CD4-positive, alpha-beta T cell (primary cell): ENCODE measurements around the gene SPAG9. TPM values are rescaled to one million over a fixed set of nuclear protein-coding genes. Genes with fewer than 3 reads are reported as not detected.

Source experiments
- ATAC-seq: fragments of 200-7000 bp; cut with Tn5 transposase; one replicate; pipeline ENCODE4 v1.10.0; 2022; ENCODE audit warnings: mild to moderate bottlenecking; ENCODE audit not compliant: poor library complexity
- CTCF ChIA-PET: fragments of 350-600 bp; sonication (Branson Sonifier 250); formaldehyde crosslinking; loops from one replicate; lab custom pipeline; 2021; ENCODE audit warnings: antibody characterized with exemption, inconsistent platforms; lab: Charles Lee
- POLR2A ChIA-PET: fragments of 350-600 bp; sonication (Branson Sonifier 250); formaldehyde crosslinking; loops from one replicate; lab custom pipeline; 2021; ENCODE audit warnings: antibody characterized with exemption, inconsistent platforms; lab: Charles Lee
- DNase-seq, 14 experiments: peaks; one replicate each; pipeline ENCODE4 v3.0.0-alpha.2; 2013 to 2020; ENCODE audit warnings: mixed read lengths in 2 of 14
- H3K27ac ChIP-seq, 2 donors: one replicate each; pipeline versions ENCODE4 v1.5.1 to v1.7.0; 2013; ENCODE audit warnings: low read length in 2 of 2, low read depth in 1 of 2, mild to moderate bottlenecking in 1 of 2
- H3K27me3 ChIP-seq, 2 experiments: 1 replicate in 1 of 2; 2 replicates in 1 of 2; pipeline versions ENCODE4 v1.6.1 to v1.7.0; 2013; ENCODE audit warnings: low read length in 2 of 2, control low read depth in 1 of 2, mild to moderate bottlenecking in 1 of 2, moderate library complexity in 1 of 2; ENCODE audit not compliant: insufficient read depth in 2 of 2, control insufficient read depth in 1 of 2
- H3K36me3 ChIP-seq: one replicate; pipeline ENCODE4 v1.6.1; 2013; ENCODE audit warnings: low read length, control low read depth; ENCODE audit not compliant: insufficient read depth
- H3K4me1 ChIP-seq: one replicate; pipeline ENCODE4 v1.6.1; 2013; ENCODE audit warnings: low read length, control low read depth; ENCODE audit not compliant: insufficient read depth
- H3K4me3 ChIP-seq: one replicate; pipeline ENCODE4 v1.5.1; 2013; ENCODE audit warnings: mild to moderate bottlenecking, low read length, moderate library complexity
- H3K9me3 ChIP-seq, 2 experiments: 1 replicate in 1 of 2; 2 replicates in 1 of 2; pipeline versions ENCODE4 v1.6.1 to v1.7.0; 2013; ENCODE audit warnings: low read length in 2 of 2, mild to moderate bottlenecking in 2 of 2, control low read depth in 1 of 2, moderate library complexity in 1 of 2; ENCODE audit not compliant: control insufficient read depth in 1 of 2, insufficient read depth in 1 of 2
- H3K27ac Mint-ChIP-seq: one replicate; pipeline ENCODE4 v1.8.0; 2020; ENCODE audit warnings: mixed read lengths
- H3K27me3 Mint-ChIP-seq: one replicate; pipeline ENCODE4 v1.8.0; 2021; ENCODE audit warnings: mixed read lengths
- H3K36me3 Mint-ChIP-seq: one replicate; pipeline ENCODE4 v1.8.0; 2021; ENCODE audit warnings: low read depth, mixed read lengths
- H3K4me1 Mint-ChIP-seq: one replicate; pipeline ENCODE4 v1.8.0; 2021; ENCODE audit warnings: low read depth, mixed read lengths
- H3K4me3 Mint-ChIP-seq: one replicate; pipeline ENCODE4 v1.8.0; 2020; ENCODE audit warnings: mild to moderate bottlenecking, mixed read lengths
- H3K9me3 Mint-ChIP-seq: one replicate; pipeline ENCODE4 v1.8.0; 2020; ENCODE audit warnings: mixed read lengths
- intact Hi-C, 2 experiments: fragments of 100-400 bp; cut with DNase I in 1 of 2; cut with micrococcal nuclease in 1 of 2; formaldehyde crosslinking; loops; one replicate each; pipeline versions ENCODE4 v1.15.1 to v1.9.0; 2023 to 2025; cut with DNase I, micrococcal nuclease
- total RNA-seq, 174 experiments: library from RNA in 2 of 174; stranded (reverse) in 2 of 174; gene quantifications; one replicate each; pipeline ENCODE4 v1.2.3 and lab custom pipeline; 2021 to 2026
- TF ChIP-seq, protein P1 (sequence below): fragments of 200-600 bp; IDR thresholded peaks from one replicate; pipeline ENCODE4 v1.8.0; 2022; ENCODE audit warnings: antibody characterized with exemption, mild to moderate bottlenecking

SPAG9 gene
- total RNA-seq, 2 experiments from 2014 or later = 60.2 to 64.6 TPM

GRCh38 chr17:50939542-50939794, 181.2 kb downstream of the SPAG9 start:
- peak overlapping the region; percentile 13 for H3K27ac Mint-ChIP-seq

GRCh38 chr17:50938821-50939541, 181.7 kb downstream of the SPAG9 start:
- no peak overlapping the region for H3K27ac ChIP-seq
- intact Hi-C loops = no loop called here
- CTCF ChIA-PET = no interaction called here
- peaks cover 32% of the 10 kb centered on the region for H3K4me1 Mint-ChIP-seq
- H3K4me1 ChIP-seq = peaks cover 38% of the 10 kb centered on the region
- H3K36me3 Mint-ChIP-seq = no peaks in the 10 kb centered on the region
- peak overlapping the region; percentile 13 for H3K27ac Mint-ChIP-seq
- ATAC-seq (no peak), DNase-seq (no peak)
- H3K9me3 Mint-ChIP-seq = no peaks in the 10 kb centered on the region
- POLR2A ChIA-PET = interaction anchor here (8.4 kb wide), 1 partner anchor 74 kb away, joined by 211 read pairs; the partner anchor contains the start of gene TOB1
- TF ChIP-seq, protein P1, sequence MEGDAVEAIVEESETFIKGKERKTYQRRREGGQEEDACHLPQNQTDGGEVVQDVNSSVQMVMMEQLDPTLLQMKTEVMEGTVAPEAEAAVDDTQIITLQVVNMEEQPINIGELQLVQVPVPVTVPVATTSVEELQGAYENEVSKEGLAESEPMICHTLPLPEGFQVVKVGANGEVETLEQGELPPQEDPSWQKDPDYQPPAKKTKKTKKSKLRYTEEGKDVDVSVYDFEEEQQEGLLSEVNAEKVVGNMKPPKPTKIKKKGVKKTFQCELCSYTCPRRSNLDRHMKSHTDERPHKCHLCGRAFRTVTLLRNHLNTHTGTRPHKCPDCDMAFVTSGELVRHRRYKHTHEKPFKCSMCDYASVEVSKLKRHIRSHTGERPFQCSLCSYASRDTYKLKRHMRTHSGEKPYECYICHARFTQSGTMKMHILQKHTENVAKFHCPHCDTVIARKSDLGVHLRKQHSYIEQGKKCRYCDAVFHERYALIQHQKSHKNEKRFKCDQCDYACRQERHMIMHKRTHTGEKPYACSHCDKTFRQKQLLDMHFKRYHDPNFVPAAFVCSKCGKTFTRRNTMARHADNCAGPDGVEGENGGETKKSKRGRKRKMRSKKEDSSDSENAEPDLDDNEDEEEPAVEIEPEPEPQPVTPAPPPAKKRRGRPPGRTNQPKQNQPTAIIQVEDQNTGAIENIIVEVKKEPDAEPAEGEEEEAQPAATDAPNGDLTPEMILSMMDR = no peak
- no peaks in the 10 kb centered on the region for H3K36me3 ChIP-seq
- H3K27me3 Mint-ChIP-seq = no peaks in the 10 kb centered on the region
- no peak overlapping the region for H3K4me3 Mint-ChIP-seq
- no peaks in the 10 kb centered on the region for H3K9me3 ChIP-seq
- no peak overlapping the region for H3K4me3 ChIP-seq
- no peaks in the 10 kb centered on the region for H3K27me3 ChIP-seq

More at GRCh38 chr17:50939542-50939794, 181.2 kb downstream of the SPAG9 start:
- TF ChIP-seq, protein P1 = no peak
- Mint-ChIP-seq H3K4me1 (peaks cover 30% of the 10 kb centered on the region), H3K36me3 (no peaks in the 10 kb centered on the region), H3K4me3 (no peak overlapping the region), H3K27me3 (no peaks in the 10 kb centered on the region), H3K9me3 (no peaks in the 10 kb centered on the region)
- peaks cover 41% of the 10 kb centered on the region for H3K4me1 ChIP-seq
- intact Hi-C loops = no loop called here
- POLR2A ChIA-PET = interaction anchor here (8.4 kb wide), 1 partner anchor 74 kb away, joined by 211 read pairs; the partner anchor contains the start of gene TOB1
- ATAC-seq (no peak), DNase-seq (no peak)
- no peaks in the 10 kb centered on the region for H3K9me3 ChIP-seq
- CTCF ChIA-PET = no interaction called here
- no peak overlapping the region for H3K27ac ChIP-seq
- no peaks in the 10 kb centered on the region for H3K27me3 ChIP-seq
- no peaks in the 10 kb centered on the region for H3K36me3 ChIP-seq
- H3K4me3 ChIP-seq = no peak overlapping the region

- Mint-ChIP-seq H3K4me3 (no peak overlapping the region), H3K4me1 (peaks cover 21% of the 10 kb centered on the region), H3K9me3 (no peaks in the 10 kb centered on the region), H3K36me3 (no peaks in the 10 kb centered on the region), H3K27ac (no peak overlapping the region), H3K27me3 (no peaks in the 10 kb centered on the region)
- POLR2A ChIA-PET = interaction anchor here (1.0 to 3.0 kb wide), 3 partner anchors 9 to 70 kb away, joined by 4 to 15 read pairs (median 4); partner anchors contain the start of gene TOB1
- Histone ChIP-seq H3K4me1 (peaks cover 21% of the 10 kb centered on the region), H3K36me3 (no peaks in the 10 kb centered on the region), H3K9me3 (no peaks in the 10 kb centered on the region), H3K27me3 (no peaks in the 10 kb centered on the region), H3K4me3 (no peak overlapping the region), H3K27ac (no peak overlapping the region)
- no peak for ATAC-seq
- TF ChIP-seq, protein P1 = no peak
- CTCF ChIA-PET = interaction anchor here (1.0 to 1.4 kb wide), 2 partner anchors 10 to 17 kb away, joined by 3 read pairs; no protein-coding TSS in a partner anchor
- intact Hi-C loops = no loop called here
- DNase-seq = no peak
These were observed 184.7 kb downstream of the SPAG9 start for GRCh38 chr17:50935996-50936266.
